SK-N-SH (cell line): Measurements from ENCODE around the gene PSMB11. TPM values are rescaled to one million over a fixed set of nuclear protein-coding genes. Genes with fewer than 3 reads are reported as not detected.

Experiments
- CTCF ChIA-PET: fragments of 300-600, 350-600 bp; formaldehyde crosslinking; extraction: SDS; loops from one replicate; lab custom pipeline; 2021; lab: Yijun Ruan, JAX
- POLR2A ChIA-PET: fragments of 350-600 bp; sonication (Branson Sonifier 250); formaldehyde crosslinking; extraction: SDS; loops from one replicate; lab custom pipeline; 2020; ENCODE audit warnings: antibody characterized with exemption, inconsistent platforms; lab: Yijun Ruan, JAX
- DNase-seq: peaks from one replicate; pipeline ENCODE4 v3.0.0; 2012
- H2AFZ ChIP-seq: fragments of 200-600 bp; sonication (generic); 2 replicates; pipeline ENCODE4 v1.8.1; 2016; ENCODE audit warnings: antibody characterized with exemption, mild to moderate bottlenecking, low read depth
- H3F3A ChIP-seq: fragments of 200-600 bp; sonication (generic); replicated peaks from 2 replicates; pipeline ENCODE3; 2016; ENCODE audit warnings: antibody characterized with exemption, mild to moderate bottlenecking; ENCODE audit not compliant: insufficient read depth
- H3K27ac ChIP-seq, 2 experiments: fragments of 200-500 bp in 1 of 2; fragments of 200-600 bp in 1 of 2; sonication (Bioruptor generic) in 1 of 2; sonication (generic), shearing (Covaris generic) in 1 of 2; 2 replicates each; pipeline versions ENCODE4 v1.5.1 to v1.6.1; 2014 to 2016; ENCODE audit warnings: low read depth in 2 of 2, inconsistent platforms in 1 of 2, low read length in 1 of 2, mild to moderate bottlenecking in 1 of 2, mixed read lengths in 1 of 2
- H3K27me3 ChIP-seq: fragments of 200-600 bp; sonication (generic), shearing (Covaris generic); 2 replicates; pipeline ENCODE4 v1.6.1; 2016; ENCODE audit warnings: mixed run types; ENCODE audit not compliant: insufficient read depth
- H3K36me3 ChIP-seq, 2 experiments: fragments of 200-500 bp in 1 of 2; fragments of 200-600 bp in 1 of 2; sonication (Bioruptor generic) in 1 of 2; sonication (generic) in 1 of 2; replicated peaks in 1 of 2; 2 replicates each; pipeline versions ENCODE3 to v1.5.1; 2014 to 2016; ENCODE audit warnings: low read length in 1 of 2, mild to moderate bottlenecking in 1 of 2; ENCODE audit not compliant: insufficient read depth in 2 of 2, control insufficient read depth in 1 of 2
- H3K4me1 ChIP-seq, 2 experiments: fragments of 200-500 bp in 1 of 2; fragments of 200-600 bp in 1 of 2; sonication (Bioruptor generic) in 1 of 2; sonication (generic), shearing (Covaris generic) in 1 of 2; 2 replicates each; pipeline versions ENCODE4 v1.5.1 to v1.6.1; 2014 to 2016; ENCODE audit warnings: low read depth in 1 of 2, low read length in 1 of 2, mixed run types in 1 of 2; ENCODE audit not compliant: insufficient read depth in 2 of 2, control insufficient read depth in 1 of 2
- H3K4me2 ChIP-seq: fragments of 200-600 bp; sonication (generic), shearing (Covaris generic); 2 replicates; pipeline ENCODE4 v1.6.1; 2017; ENCODE audit warnings: mixed run types
- H3K4me3 ChIP-seq, 2 experiments: fragments of 200-500 bp in 1 of 2; fragments of 200-600 bp in 1 of 2; sonication (Bioruptor generic) in 1 of 2; sonication (generic), shearing (Covaris generic) in 1 of 2; 2 replicates each; pipeline versions ENCODE4 v1.5.1 to v1.8.1; 2014 to 2016; ENCODE audit warnings: low read depth in 2 of 2, inconsistent platforms in 1 of 2, low read length in 1 of 2, mild to moderate bottlenecking in 1 of 2, mixed read lengths in 1 of 2, moderate library complexity in 1 of 2
- H3K79me2 ChIP-seq: fragments of 200-600 bp; sonication (generic); 2 replicates; pipeline ENCODE4 v1.8.1; 2017; ENCODE audit warnings: mild to moderate bottlenecking; ENCODE audit not compliant: insufficient read depth
- H3K9ac ChIP-seq: fragments of 200-600 bp; sonication (generic); 2 replicates; pipeline ENCODE4 v1.6.1; 2017; ENCODE audit warnings: mixed run types
- H3K9me2 ChIP-seq: fragments of 200-600 bp; sonication (generic); 2 replicates; pipeline ENCODE4 v1.6.1; 2017; ENCODE audit warnings: mixed run types
- H3K9me3 ChIP-seq: fragments of 200-600 bp; sonication (generic); 2 replicates; pipeline ENCODE4 v1.6.1; 2017; ENCODE audit warnings: mixed run types, mild to moderate bottlenecking, moderate library complexity
- H4K20me1 ChIP-seq: fragments of 200-600 bp; sonication (generic); 2 replicates; pipeline ENCODE4 v1.6.1; 2017; ENCODE audit warnings: mild to moderate bottlenecking, mixed run types; ENCODE audit not compliant: insufficient read depth
- ELF1 ChIP-seq: IDR thresholded peaks from 2 replicates; pipeline ENCODE4 v1.4.0; 2012
- EZH2phosphoT487 ChIP-seq: fragments of 200-600 bp; sonication (generic); IDR thresholded peaks from 2 replicates; pipeline ENCODE4 v1.6.1; 2017; ENCODE audit warnings: low read depth, mixed run types, mild to moderate bottlenecking, antibody characterized with exemption, moderate library complexity, borderline replicate concordance
- GATA2 ChIP-seq: sonication (generic); formaldehyde crosslinking; IDR thresholded peaks from 2 replicates; pipeline ENCODE4 v1.5.0; 2020; ENCODE audit warnings: mild to moderate bottlenecking, missing genetic modification reagents
- MEF2A ChIP-seq: IDR thresholded peaks from 2 replicates; pipeline ENCODE4 v1.4.0; 2012; ENCODE audit warnings: low read depth, borderline replicate concordance
- MXI1 ChIP-seq: IDR thresholded peaks from 2 replicates; pipeline ENCODE4 v1.6.1; 2012; ENCODE audit warnings: mild to moderate bottlenecking, low read depth, low read length, improper control_type of control experiment
- RAD21 ChIP-seq: IDR thresholded peaks from 2 replicates; pipeline ENCODE4 v1.6.1; 2012; ENCODE audit warnings: mild to moderate bottlenecking, low read length
- SMC3 ChIP-seq: IDR thresholded peaks from 2 replicates; pipeline ENCODE4 v1.6.1; 2012; ENCODE audit warnings: low read depth, low read length, improper control_type of control experiment
- TAF1 ChIP-seq: IDR thresholded peaks from 2 replicates; pipeline ENCODE4 v1.6.1; 2012; ENCODE audit warnings: low read depth, mild to moderate bottlenecking, low read length, moderate library complexity, borderline replicate concordance
- USF1 ChIP-seq: IDR thresholded peaks from 2 replicates; pipeline ENCODE4 v1.4.0; 2012; ENCODE audit warnings: low read depth, borderline replicate concordance
- USF2 ChIP-seq: fragments of 150-350 bp; IDR thresholded peaks from 2 replicates; pipeline ENCODE4 v1.6.1; 2017; ENCODE audit warnings: antibody characterized with exemption, low read length, low read depth, borderline replicate concordance
- WGBS: methylation state at CpG from one replicate; pipeline ENCODE4 v1.1.6; 2017; ENCODE audit warnings: low lambda C conversion rate; 5-methylcytosine and 5-hydroxymethylcytosine counted together
- polyA plus RNA-seq, 3 experiments: library from polyadenylated mRNA; depleted of rRNA; stranded (reverse); fragments of >200 nt; gene quantifications; 2 replicates each; pipeline ENCODE4 v1.2.3, GENCODE V29; 2012

The PSMB11 gene
- polyA plus RNA-seq, 1 of the 3 experiments (the other 2 are of a cell fraction), result not detected

DNA sequence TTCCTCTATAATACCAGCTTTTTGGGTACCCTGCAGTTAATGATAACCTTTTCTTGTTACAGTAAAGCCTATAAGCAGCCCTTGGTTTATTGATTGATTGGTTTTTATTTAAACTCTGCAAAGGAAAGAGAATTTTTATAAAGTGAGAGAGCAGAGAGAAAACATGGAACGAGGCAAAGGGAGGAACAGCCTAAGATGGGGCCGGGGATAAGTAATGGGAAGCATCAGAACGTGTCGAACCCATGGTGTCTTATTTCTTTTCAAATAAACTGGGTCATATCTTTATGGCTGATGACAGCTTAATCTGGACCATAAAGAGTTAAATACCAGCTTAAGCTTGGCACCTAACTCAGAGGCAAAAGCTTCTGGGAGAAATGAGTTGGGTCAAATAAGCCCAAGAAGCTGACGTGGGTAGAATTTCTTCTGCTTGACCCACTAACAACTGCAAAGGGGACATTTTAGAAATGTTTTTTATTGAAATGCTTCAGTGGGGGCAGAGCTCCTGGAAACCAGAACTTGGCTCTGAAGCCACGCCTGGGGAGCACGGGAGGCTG lies 20.0 kb upstream of the PSMB11 start (continued):
- no peak for TF ChIP-seq SMC3

GRCh38 chr14:23023022-23023794 lies 18.8 kb upstream of the PSMB11 start:
- ChIA-PET CTCF (interaction anchor here (0.6 to 4.7 kb wide), 11 partner anchors 10 to 107 kb away, joined by 3 to 27 read pairs (median 4); partner anchors contain the start of genes AJUBA and CDH24), POLR2A (interaction anchor here (0.7 to 2.1 kb wide), 4 partner anchors 10 to 1921 kb away, joined by 5 to 6 read pairs (median 5); no protein-coding TSS in a partner anchor)
- no peak overlapping the region for H2AFZ ChIP-seq

GRCh38 chr14:23023795-23024152 lies 18.2 kb upstream of the PSMB11 start:
- no peak for TF ChIP-seq USF1
- no peak for TF ChIP-seq USF2
- TF ChIP-seq GATA2 (CRISPR knock-in tag), result no peak
- no peak for TF ChIP-seq MXI1
- ChIA-PET CTCF (interaction anchor here (0.6 to 4.7 kb wide), 12 partner anchors 11 to 107 kb away, joined by 3 to 27 read pairs (median 4); partner anchors contain the start of genes AJUBA and CDH24), POLR2A (interaction anchor here (0.7 to 1.9 kb wide), 4 partner anchors 10 to 1921 kb away, joined by 3 to 5 read pairs (median 5); no protein-coding TSS in a partner anchor)
- H3K9ac ChIP-seq, result no peak overlapping the region
- H3K79me2 ChIP-seq, result peaks cover 11% of the 10 kb centered on the region; the same call in 1 of the 2 replicates
- no peak overlapping the region for H2AFZ ChIP-seq
- H4K20me1 ChIP-seq, result no peaks in the 10 kb centered on the region
- H3K27ac ChIP-seq, result no peak overlapping the region; a peak in 1 of 4 replicates
- H3K9me3 ChIP-seq, result no peaks in the 10 kb centered on the region
- peaks cover 18 to 23% of the 10 kb centered on the region in 2 experiments for H3K36me3 ChIP-seq
- WGBS, result 97% methylated on average over 2 of the region's 2 CpGs
- H3F3A ChIP-seq, result peaks cover 14% of the 10 kb centered on the region
- no peak for DNase-seq
- H3K27me3 ChIP-seq, result no peaks in the 10 kb centered on the region
- no peak overlapping the region for H3K4me2 ChIP-seq
- no peak overlapping the region for H3K4me3 ChIP-seq
- H3K9me2 ChIP-seq, result no peaks in the 10 kb centered on the region
- H3K4me1 ChIP-seq, result peaks cover 4 to 6% of the 10 kb centered on the region in 2 experiments; a peak in 2 of 4 replicates

More at GRCh38 chr14:23023022-23023794, 18.8 kb upstream of the PSMB11 start:
- peaks cover 10% of the 10 kb centered on the region for H3F3A ChIP-seq
- H3K79me2 ChIP-seq, result peaks cover 8% of the 10 kb centered on the region; the same call in 1 of the 2 replicates
- H3K4me2 ChIP-seq, result no peak overlapping the region
- H3K27me3 ChIP-seq, result no peaks in the 10 kb centered on the region
- H3K4me1 ChIP-seq, result peaks cover 4 to 6% of the 10 kb centered on the region in 2 experiments; a peak in 2 of 4 replicates
- no peak overlapping the region for H3K9ac ChIP-seq
- no peak overlapping the region; a peak in 1 of 4 replicates for H3K27ac ChIP-seq
- H3K9me2 ChIP-seq, result no peaks in the 10 kb centered on the region
- no peaks in the 10 kb centered on the region for H3K9me3 ChIP-seq
- H4K20me1 ChIP-seq, result no peaks in the 10 kb centered on the region
- peaks cover 13 to 17% of the 10 kb centered on the region in 2 experiments for H3K36me3 ChIP-seq
- 73% methylated on average over 8 of the region's 8 CpGs for WGBS
- DNase-seq, result no peak
- TF ChIP-seq MEF2A (no peak), RAD21 (no peak), EZH2phosphoT487 (no peak), ELF1 (no peak), TAF1 (no peak)
- no peak overlapping the region for H3K4me3 ChIP-seq
